RKO (cell line): ENCODE data around the gene MSI1.
"Not testable (repeated sequence)": the region's sequence is repeated elsewhere in the genome, so short reads cannot be mapped to it uniquely, and the experiment has no call there.

Experiments used
- DNase-seq: peaks from one replicate; pipeline ENCODE4 v3.0.0-alpha.2; 2016; ENCODE audit warnings: low spot score

Gene MSI1

GRCh38 chr12:120356567-120357030 is 12.4 kb downstream of the MSI1 start:
- DNase-seq, result peak; percentile 86

GRCh38 chr12:120353556-120354317 is 15.2 kb downstream of the MSI1 start:
- no peak for DNase-seq

- no peak for DNase-seq
These were observed 15.8 kb downstream of the MSI1 start for GRCh38 chr12:120353136-120353535.

GRCh38 chr12:120352117-120352516 is 16.8 kb downstream of the MSI1 start:
- DNase-seq, result peak; percentile 54

- DNase-seq, result no peak
These were observed 18.2 kb downstream of the MSI1 start for GRCh38 chr12:120350576-120351350.

- DNase-seq, result no peak
These were observed 21.2 kb downstream of the MSI1 start for GRCh38 chr12:120347766-120348165.

- peak; percentile 25 for DNase-seq
These were observed 22.3 kb downstream of the MSI1 start for GRCh38 chr12:120346681-120347080.

- no peak for DNase-seq
These were observed 22.9 kb downstream of the MSI1 start for GRCh38 chr12:120346031-120346430.

GRCh38 chr12:120343692-120344091 is 25.3 kb downstream of the MSI1 start:
- no peak for DNase-seq

- DNase-seq, result no peak
These were observed 25.9 kb downstream of the MSI1 start for GRCh38 chr12:120343039-120343537.

GRCh38 chr12:120342175-120343038 is 26.6 kb downstream of the MSI1 start:
- DNase-seq, result no peak

GRCh38 chr12:120339256-120339655 is 29.7 kb downstream of the MSI1 start:
- DNase-seq, result no peak

GRCh38 chr12:120337730-120338129 is 31.2 kb downstream of the MSI1 start:
- no peak for DNase-seq

- DNase-seq, result not testable (repeated sequence)
These were observed 32.6 kb downstream of the MSI1 start for GRCh38 chr12:120336392-120336791.

GRCh38 chr12:120335447-120335846 is 33.5 kb downstream of the MSI1 start:
- DNase-seq, result peak; percentile 72

GRCh38 chr12:120332523-120332922 is 36.4 kb downstream of the MSI1 start:
- DNase-seq, result no peak

- no peak for DNase-seq
These were observed 36.9 kb downstream of the MSI1 start for GRCh38 chr12:120332041-120332440.

GRCh38 chr12:120331390-120331789 is 37.6 kb downstream of the MSI1 start:
- no peak for DNase-seq

GRCh38 chr12:120328228-120328627 is 40.7 kb downstream of the MSI1 start:
- no peak for DNase-seq

GRCh38 chr12:120327593-120327992 is 41.4 kb downstream of the MSI1 start, which contains the start of gene PLA2G1B:
PLA2G1B (minus strand) TSS chr12:120327779; CDS start chr12:120327753, 26 bp downstream.
- no peak for DNase-seq

- no peak for DNase-seq
These were observed 44.0 kb downstream of the MSI1 start for GRCh38 chr12:120324841-120325417.

- no peak for DNase-seq
These were observed 45.2 kb downstream of the MSI1 start for GRCh38 chr12:120323772-120324171.
